ENCODE data around the gene ZNF839. TPM values are rescaled to one million over a fixed set of nuclear protein-coding genes. Genes with fewer than 3 reads are reported as not detected.

ZNF839 gene
- total RNA-seq, 1 experiment from 2014 or later, result 15.1 TPM

DNA sequence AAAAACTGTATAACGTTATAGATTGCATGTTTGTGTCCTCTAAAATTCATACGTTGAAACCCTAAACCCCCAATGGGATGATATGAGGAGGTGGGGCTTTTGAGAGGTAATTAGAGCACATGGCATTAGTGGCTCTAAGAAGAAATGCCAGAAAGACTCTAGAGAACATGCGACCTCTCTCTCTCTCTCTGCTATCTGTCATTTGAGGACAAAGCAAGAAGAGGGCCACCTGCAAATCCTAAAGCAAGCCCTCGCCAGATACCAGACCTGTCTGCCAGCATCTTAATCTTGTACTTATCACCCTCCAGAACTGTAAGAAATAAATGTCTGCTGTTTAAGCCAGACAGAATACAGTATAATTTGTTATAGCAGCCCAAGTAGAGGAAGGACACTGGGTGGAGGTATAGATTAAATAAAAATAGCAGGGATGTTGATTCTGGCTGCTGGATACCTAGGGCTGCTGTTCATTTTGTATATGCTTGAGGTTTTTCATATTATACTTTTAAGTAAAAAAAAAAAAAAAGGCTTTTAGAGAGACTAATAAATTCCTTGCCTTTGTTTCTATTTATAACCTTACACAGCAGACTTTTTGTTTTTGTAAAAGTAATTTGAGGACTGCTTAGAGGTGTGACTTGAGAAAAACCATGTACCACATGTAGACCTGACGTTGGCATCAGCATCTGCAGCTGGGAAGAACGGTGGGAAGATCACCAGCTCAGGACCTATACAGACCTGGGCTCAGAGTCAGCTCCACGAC lies 41.5 kb upstream of the ZNF839 start:
- TF ChIP-seq TEAD4 (CRISPR knock-in tag; IDR thresholded peaks at IDR 0.05), result no peak
- no peak for TF ChIP-seq ATF1 (CRISPR knock-in tag; IDR thresholded peaks at IDR 0.05)
- no peak for TF ChIP-seq NR1H2 (CRISPR knock-in tag; IDR thresholded peaks at IDR 0.05)
- Mint-ChIP-seq H3K27me3 (ENCODE audit: low read depth) (no peaks in the 10 kb centered on the region; the same call in 1 of the 2 replicates), H3K9me3 (peaks cover 7% of the 10 kb centered on the region; the same call in 1 of the 2 replicates), H3K27ac (no peak overlapping the region), H3K4me3 (no peak overlapping the region), H3K36me3 (no peaks in the 10 kb centered on the region), H3K4me1 (no peaks in the 10 kb centered on the region)
- no peak for ATAC-seq
- no peak for DNase-seq (ENCODE audit: low spot score)
- ChIA-PET POLR2A (no interaction called here), CTCF (interaction anchor here (1.1 kb wide), 1 partner anchor 36 kb away, joined by 3 read pairs; no protein-coding TSS in a partner anchor)

DNA sequence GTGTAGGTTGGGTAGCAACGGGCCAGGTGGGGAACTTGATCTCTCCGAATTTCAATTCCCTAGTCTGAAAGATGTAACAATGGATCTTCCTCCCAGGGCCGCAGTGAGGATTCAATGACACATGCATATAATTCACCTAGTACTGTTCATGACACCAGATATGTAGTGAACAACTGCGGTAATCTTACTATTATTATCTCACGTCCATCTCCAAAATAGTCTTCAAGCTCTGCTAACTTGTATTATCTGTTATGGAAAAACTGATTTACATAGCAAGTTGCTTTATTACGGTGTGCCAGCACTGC lies 41.0 kb upstream of the ZNF839 start:
- H3K4me3 Mint-ChIP-seq, result no peak overlapping the region
- no peaks in the 10 kb centered on the region for H3K36me3 Mint-ChIP-seq
- POLR2A ChIA-PET, result no interaction called here
- CTCF ChIA-PET, result interaction anchor here (0.7 to 1.1 kb wide), 2 partner anchors 17 to 35 kb away, joined by 3 read pairs; no protein-coding TSS in a partner anchor
- H3K9me3 Mint-ChIP-seq, result peaks cover 7% of the 10 kb centered on the region; the same call in 1 of the 2 replicates
- DNase-seq (ENCODE audit: low spot score), result no peak
- no peak for ATAC-seq
- TF ChIP-seq IRF1 (CRISPR knock-in tag; IDR thresholded peaks at IDR 0.05) (no peak), MYBL2 (CRISPR knock-in tag; IDR thresholded peaks at IDR 0.05) (no peak), CDX4 (CRISPR knock-in tag; IDR thresholded peaks at IDR 0.05; ENCODE audit: borderline replicate concordance) (no peak), SOX15 (CRISPR knock-in tag; IDR thresholded peaks at IDR 0.05) (no peak), GTF2I (CRISPR knock-in tag; conservative IDR thresholded peaks at IDR 0.05) (no peak), NFE2L1 (CRISPR knock-in tag; IDR thresholded peaks at IDR 0.05) (no peak), ATF1 (CRISPR knock-in tag; IDR thresholded peaks at IDR 0.05) (no peak), SMAD3 (CRISPR knock-in tag; IDR thresholded peaks at IDR 0.05; ENCODE audit: borderline replicate concordance) (no peak)
- TF ChIP-seq, protein P1, sequence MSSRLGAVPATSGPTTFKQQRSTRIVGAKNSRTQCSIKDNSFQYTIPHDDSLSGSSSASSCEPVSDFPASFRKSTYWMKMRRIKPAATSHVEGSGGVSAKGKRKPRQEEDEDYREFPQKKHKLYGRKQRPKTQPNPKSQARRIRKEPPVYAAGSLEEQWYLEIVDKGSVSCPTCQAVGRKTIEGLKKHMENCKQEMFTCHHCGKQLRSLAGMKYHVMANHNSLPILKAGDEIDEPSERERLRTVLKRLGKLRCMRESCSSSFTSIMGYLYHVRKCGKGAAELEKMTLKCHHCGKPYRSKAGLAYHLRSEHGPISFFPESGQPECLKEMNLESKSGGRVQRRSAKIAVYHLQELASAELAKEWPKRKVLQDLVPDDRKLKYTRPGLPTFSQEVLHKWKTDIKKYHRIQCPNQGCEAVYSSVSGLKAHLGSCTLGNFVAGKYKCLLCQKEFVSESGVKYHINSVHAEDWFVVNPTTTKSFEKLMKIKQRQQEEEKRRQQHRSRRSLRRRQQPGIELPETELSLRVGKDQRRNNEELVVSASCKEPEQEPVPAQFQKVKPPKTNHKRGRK (CRISPR knock-in tag; IDR thresholded peaks at IDR 0.05; ENCODE audit: borderline replicate concordance), result no peak
- TF ChIP-seq, protein P2, sequence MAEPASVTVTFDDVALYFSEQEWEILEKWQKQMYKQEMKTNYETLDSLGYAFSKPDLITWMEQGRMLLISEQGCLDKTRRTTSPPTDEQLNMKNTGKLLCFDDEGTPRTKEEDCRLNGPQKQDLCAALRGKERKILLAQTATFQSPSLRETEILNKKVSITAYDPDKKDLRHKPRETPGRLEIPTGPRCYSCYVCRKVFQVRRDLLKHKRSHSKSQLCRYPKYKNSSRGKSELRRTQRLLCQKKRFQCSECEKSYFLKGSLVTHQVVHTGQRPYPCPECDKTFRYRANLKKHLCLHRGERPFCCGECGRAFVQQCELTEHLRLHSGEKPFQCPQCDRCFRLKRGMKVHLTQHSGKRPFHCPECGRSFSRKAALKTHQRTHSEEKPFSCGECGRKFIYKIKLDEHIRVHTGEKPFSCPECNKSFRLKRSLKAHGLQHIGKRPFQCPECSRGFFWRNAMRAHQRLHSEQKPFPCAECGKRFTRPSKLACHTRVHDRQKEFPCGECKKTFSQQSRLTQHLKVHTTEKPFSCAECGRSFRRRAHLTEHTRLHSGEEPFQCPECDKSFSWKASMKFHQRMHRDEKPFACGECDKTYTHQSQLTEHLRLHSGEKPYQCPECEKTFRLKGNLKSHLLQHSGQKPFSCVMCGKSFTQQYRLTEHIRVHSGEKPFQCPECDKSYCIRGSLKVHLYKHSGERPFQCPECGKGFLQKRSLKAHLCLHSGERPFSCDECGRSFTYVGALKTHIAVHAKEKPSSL (CRISPR knock-in tag; conservative IDR thresholded peaks at IDR 0.05), result no peak
- TF ChIP-seq, protein P3, sequence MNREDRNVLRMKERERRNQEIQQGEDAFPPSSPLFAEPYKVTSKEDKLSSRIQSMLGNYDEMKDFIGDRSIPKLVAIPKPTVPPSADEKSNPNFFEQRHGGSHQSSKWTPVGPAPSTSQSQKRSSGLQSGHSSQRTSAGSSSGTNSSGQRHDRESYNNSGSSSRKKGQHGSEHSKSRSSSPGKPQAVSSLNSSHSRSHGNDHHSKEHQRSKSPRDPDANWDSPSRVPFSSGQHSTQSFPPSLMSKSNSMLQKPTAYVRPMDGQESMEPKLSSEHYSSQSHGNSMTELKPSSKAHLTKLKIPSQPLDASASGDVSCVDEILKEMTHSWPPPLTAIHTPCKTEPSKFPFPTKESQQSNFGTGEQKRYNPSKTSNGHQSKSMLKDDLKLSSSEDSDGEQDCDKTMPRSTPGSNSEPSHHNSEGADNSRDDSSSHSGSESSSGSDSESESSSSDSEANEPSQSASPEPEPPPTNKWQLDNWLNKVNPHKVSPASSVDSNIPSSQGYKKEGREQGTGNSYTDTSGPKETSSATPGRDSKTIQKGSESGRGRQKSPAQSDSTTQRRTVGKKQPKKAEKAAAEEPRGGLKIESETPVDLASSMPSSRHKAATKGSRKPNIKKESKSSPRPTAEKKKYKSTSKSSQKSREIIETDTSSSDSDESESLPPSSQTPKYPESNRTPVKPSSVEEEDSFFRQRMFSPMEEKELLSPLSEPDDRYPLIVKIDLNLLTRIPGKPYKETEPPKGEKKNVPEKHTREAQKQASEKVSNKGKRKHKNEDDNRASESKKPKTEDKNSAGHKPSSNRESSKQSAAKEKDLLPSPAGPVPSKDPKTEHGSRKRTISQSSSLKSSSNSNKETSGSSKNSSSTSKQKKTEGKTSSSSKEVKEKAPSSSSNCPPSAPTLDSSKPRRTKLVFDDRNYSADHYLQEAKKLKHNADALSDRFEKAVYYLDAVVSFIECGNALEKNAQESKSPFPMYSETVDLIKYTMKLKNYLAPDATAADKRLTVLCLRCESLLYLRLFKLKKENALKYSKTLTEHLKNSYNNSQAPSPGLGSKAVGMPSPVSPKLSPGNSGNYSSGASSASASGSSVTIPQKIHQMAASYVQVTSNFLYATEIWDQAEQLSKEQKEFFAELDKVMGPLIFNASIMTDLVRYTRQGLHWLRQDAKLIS (CRISPR knock-in tag; IDR thresholded peaks at IDR 0.05; ENCODE audit: borderline replicate concordance), result no peak
- no peaks in the 10 kb centered on the region for H3K4me1 Mint-ChIP-seq
- no peaks in the 10 kb centered on the region; the same call in 1 of the 2 replicates for H3K27me3 Mint-ChIP-seq (ENCODE audit: low read depth)
- no peak overlapping the region for H3K27ac Mint-ChIP-seq

All from WTC11 (cell line).